Measurements from ENCODE around the gene MPDZ.

The MPDZ gene

DNA sequence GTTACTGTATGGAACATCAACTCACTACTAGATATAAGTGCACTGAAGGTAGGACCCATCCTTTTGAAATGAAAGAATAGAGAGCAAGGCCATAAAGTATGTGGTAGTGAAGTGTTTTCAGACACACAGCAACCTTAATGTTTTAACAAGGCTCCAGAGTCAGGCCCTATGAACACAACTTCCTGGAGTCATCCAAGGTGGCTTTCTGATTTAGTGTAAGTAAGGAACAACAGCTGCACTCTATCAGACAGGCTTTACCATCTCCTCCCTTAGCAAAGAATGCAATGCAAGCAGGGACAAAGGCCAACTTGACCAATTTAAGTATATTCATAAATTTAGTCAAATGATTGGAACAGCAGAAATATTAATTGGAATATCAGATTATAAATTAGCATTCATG lies 90.1 kb downstream of the MPDZ start:
- Histone ChIP-seq H2AFZ (ENCODE audit: low read depth) (no peak overlapping the region), H3K4me3 (IDR thresholded peaks at IDR 0.05; ENCODE audit: insufficient read depth, low read depth, low read length) (no peak overlapping the region), H3K4me1 (ENCODE audit: low read depth, poor library complexity, severe bottlenecking) (no peaks in the 10 kb centered on the region), H3K9ac (no peak overlapping the region), H3K36me3 (ENCODE audit: insufficient read depth) (no peaks in the 10 kb centered on the region), H3K4me2 (no peak overlapping the region), H3K27ac (no peak overlapping the region), H3K27me3 (ENCODE audit: insufficient read depth, low read depth) (no peaks in the 10 kb centered on the region), H4K20me1 (ENCODE audit: insufficient read depth) (no peaks in the 10 kb centered on the region), H3K79me2 (ENCODE audit: insufficient read depth, low read depth) (no peaks in the 10 kb centered on the region)
- TF ChIP-seq, protein P1, sequence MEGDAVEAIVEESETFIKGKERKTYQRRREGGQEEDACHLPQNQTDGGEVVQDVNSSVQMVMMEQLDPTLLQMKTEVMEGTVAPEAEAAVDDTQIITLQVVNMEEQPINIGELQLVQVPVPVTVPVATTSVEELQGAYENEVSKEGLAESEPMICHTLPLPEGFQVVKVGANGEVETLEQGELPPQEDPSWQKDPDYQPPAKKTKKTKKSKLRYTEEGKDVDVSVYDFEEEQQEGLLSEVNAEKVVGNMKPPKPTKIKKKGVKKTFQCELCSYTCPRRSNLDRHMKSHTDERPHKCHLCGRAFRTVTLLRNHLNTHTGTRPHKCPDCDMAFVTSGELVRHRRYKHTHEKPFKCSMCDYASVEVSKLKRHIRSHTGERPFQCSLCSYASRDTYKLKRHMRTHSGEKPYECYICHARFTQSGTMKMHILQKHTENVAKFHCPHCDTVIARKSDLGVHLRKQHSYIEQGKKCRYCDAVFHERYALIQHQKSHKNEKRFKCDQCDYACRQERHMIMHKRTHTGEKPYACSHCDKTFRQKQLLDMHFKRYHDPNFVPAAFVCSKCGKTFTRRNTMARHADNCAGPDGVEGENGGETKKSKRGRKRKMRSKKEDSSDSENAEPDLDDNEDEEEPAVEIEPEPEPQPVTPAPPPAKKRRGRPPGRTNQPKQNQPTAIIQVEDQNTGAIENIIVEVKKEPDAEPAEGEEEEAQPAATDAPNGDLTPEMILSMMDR (conservative IDR thresholded peaks at IDR 0.05; ENCODE audit: low read depth, low read length) = no peak

GRCh38 chr9:13186774-13187173 lies 92.7 kb downstream of the MPDZ start:
- Histone ChIP-seq H3K4me3 (IDR thresholded peaks at IDR 0.05; ENCODE audit: insufficient read depth, low read depth, low read length) (no peak overlapping the region), H3K27ac (no peak overlapping the region), H3K4me1 (ENCODE audit: low read depth, poor library complexity, severe bottlenecking) (no peaks in the 10 kb centered on the region), H4K20me1 (ENCODE audit: insufficient read depth) (no peaks in the 10 kb centered on the region), H3K27me3 (ENCODE audit: insufficient read depth, low read depth) (no peaks in the 10 kb centered on the region), H2AFZ (ENCODE audit: low read depth) (peak overlapping the region; percentile 3; the same call in 1 of the 2 replicates), H3K4me2 (no peak overlapping the region), H3K9ac (no peak overlapping the region), H3K36me3 (ENCODE audit: insufficient read depth) (no peaks in the 10 kb centered on the region), H3K79me2 (ENCODE audit: insufficient read depth, low read depth) (no peaks in the 10 kb centered on the region)
- TF ChIP-seq, protein P1 (conservative IDR thresholded peaks at IDR 0.05; ENCODE audit: low read depth, low read length) = no peak

GRCh38 chr9:13186091-13186490 lies 93.4 kb downstream of the MPDZ start:
- H3K36me3 ChIP-seq (ENCODE audit: insufficient read depth) = no peaks in the 10 kb centered on the region

GRCh38 chr9:13181652-13182051 lies 97.8 kb downstream of the MPDZ start:
- Histone ChIP-seq H3K36me3 (ENCODE audit: insufficient read depth) (no peaks in the 10 kb centered on the region), H3K27me3 (ENCODE audit: insufficient read depth, low read depth) (no peaks in the 10 kb centered on the region), H3K4me3 (IDR thresholded peaks at IDR 0.05; ENCODE audit: insufficient read depth, low read depth, low read length) (no peak overlapping the region), H3K27ac (no peak overlapping the region), H2AFZ (ENCODE audit: low read depth) (no peak overlapping the region), H3K4me1 (ENCODE audit: low read depth, poor library complexity, severe bottlenecking) (no peaks in the 10 kb centered on the region), H4K20me1 (ENCODE audit: insufficient read depth) (no peaks in the 10 kb centered on the region), H3K9ac (no peak overlapping the region), H3K4me2 (no peak overlapping the region), H3K79me2 (ENCODE audit: insufficient read depth, low read depth) (no peaks in the 10 kb centered on the region)
- TF ChIP-seq, protein P1 (conservative IDR thresholded peaks at IDR 0.05; ENCODE audit: low read depth, low read length) = no peak

More at GRCh38 chr9:13186091-13186490, 93.4 kb downstream of the MPDZ start:
- Histone ChIP-seq H3K4me3 (IDR thresholded peaks at IDR 0.05; ENCODE audit: insufficient read depth, low read depth, low read length) (no peak overlapping the region), H3K79me2 (ENCODE audit: insufficient read depth, low read depth) (no peaks in the 10 kb centered on the region), H3K4me1 (ENCODE audit: low read depth, poor library complexity, severe bottlenecking) (no peaks in the 10 kb centered on the region), H3K27me3 (ENCODE audit: insufficient read depth, low read depth) (no peaks in the 10 kb centered on the region), H3K9ac (no peak overlapping the region), H4K20me1 (ENCODE audit: insufficient read depth) (no peaks in the 10 kb centered on the region), H3K27ac (no peak overlapping the region), H3K4me2 (no peak overlapping the region), H2AFZ (ENCODE audit: low read depth) (no peak overlapping the region)
- TF ChIP-seq, protein P1 (conservative IDR thresholded peaks at IDR 0.05; ENCODE audit: low read depth, low read length) = no peak
